GM21528 (cell line): ENCODE results near the gene SUN3.
"Not testable (repeated sequence)": the region's sequence is repeated elsewhere in the genome, so short reads cannot be mapped to it uniquely, and the experiment has no call there.

Experiments
- ATAC-seq: cut with Tn5 transposase; IDR thresholded peaks from one replicate; pipeline ENCODE4 v1.9.1; 2021; ENCODE audit warnings: mild to moderate bottlenecking, moderate library complexity; ENCODE audit not compliant: unreplicated experiment, low FRiP score

Gene SUN3

GRCh38 chr7:48033922-48034321 is 5.0 kb upstream of the SUN3 start:
- no peak for ATAC-seq

GRCh38 chr7:48031111-48031510 is 2.2 kb upstream of the SUN3 start:
- ATAC-seq, result no peak

- no peak for ATAC-seq
Observed at GRCh38 chr7:48025624-48026023, 3.3 kb downstream of the SUN3 start.

DNA sequence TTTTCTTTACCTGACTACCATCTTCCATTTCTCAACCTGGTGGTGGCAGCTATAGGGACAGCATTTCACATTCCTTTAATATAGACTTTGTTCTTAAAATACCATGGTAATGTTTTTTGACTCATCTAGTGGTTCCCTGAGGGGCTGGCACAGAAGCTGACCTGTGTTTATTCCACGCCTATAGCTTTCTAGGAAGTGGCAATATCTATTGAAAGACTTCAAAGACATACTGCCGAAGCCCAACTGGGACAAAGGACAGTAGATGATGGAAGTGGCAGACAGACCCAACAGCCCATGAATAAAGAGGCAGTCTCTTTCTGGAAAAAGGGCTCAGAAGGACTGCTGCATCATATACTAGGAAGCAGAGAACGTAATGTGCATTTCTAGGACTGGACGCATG is 11.2 kb downstream of the SUN3 start:
- ATAC-seq, result no peak

- no peak for ATAC-seq
Observed at GRCh38 chr7:48016641-48017040, 12.3 kb downstream of the SUN3 start.

GRCh38 chr7:48011951-48012350 is 17.0 kb downstream of the SUN3 start:
- no peak for ATAC-seq

DNA sequence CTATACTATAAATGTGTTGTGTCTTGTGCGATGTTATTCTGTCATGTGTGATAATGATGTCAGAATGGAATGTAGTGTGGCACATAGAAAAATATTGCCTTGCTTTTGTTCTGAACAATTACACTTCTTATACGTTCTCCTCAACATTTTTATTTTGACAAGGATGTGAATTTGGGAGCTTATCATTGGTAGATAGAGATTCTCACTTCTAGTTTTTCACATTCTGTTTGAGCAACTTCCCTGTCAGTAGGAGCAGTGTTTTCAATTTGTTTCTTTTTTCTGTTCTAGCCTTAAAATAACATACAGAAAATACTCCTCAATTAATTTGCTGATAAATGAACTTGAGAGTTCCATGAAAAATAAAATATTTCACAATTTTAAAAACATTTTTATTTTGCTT is 17.6 kb downstream of the SUN3 start:
- ATAC-seq, result no peak

- ATAC-seq, result no peak
Observed at GRCh38 chr7:48009954-48010353, 19.0 kb downstream of the SUN3 start.

GRCh38 chr7:48009257-48009656 is 19.6 kb downstream of the SUN3 start:
- no peak for ATAC-seq

GRCh38 chr7:48006866-48007265 is 22.0 kb downstream of the SUN3 start:
- no peak for ATAC-seq

DNA sequence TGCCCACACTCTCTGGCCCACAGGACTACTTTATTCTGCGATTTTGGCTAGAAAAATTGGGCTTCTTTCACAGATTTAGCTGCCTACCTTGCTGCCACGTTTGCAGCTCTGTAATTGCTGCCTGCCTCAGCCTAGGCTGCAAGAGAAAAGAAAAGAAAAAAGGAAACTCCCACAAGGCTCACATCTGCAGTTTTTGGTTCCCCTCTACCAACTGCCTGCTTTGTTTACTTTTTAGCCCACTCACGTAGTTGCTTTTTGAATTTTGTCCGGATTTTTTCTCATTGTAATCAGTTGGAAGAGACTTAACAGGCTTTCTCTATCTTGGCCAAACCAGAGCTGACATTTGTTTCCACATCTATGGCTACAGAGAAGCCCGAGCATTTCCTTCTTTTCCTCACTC is 24.3 kb downstream of the SUN3 start:
- ATAC-seq, result no peak

- no peak for ATAC-seq
Observed at GRCh38 chr7:48004032-48004431, 24.9 kb downstream of the SUN3 start.

DNA sequence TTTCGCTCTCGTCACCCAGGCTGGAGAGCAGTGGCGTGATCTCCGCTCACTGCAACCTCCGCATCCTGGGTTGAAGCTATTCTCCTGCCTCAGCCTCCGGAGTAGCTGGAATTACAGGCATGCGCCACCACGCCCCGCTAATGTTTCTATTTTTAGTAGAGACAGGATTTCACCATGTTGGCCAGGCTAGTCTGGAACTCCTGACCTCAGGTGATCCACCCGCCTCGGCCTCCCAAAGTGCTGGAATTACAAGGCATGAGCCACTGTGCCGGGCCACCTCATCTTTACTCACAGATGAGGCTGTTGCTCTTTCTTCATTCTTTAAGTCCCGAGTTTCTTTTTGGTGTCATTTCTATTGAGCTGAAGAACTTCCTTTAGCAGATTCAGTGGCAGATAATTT is 28.7 kb downstream of the SUN3 start:
- not testable (repeated sequence) for ATAC-seq

DNA sequence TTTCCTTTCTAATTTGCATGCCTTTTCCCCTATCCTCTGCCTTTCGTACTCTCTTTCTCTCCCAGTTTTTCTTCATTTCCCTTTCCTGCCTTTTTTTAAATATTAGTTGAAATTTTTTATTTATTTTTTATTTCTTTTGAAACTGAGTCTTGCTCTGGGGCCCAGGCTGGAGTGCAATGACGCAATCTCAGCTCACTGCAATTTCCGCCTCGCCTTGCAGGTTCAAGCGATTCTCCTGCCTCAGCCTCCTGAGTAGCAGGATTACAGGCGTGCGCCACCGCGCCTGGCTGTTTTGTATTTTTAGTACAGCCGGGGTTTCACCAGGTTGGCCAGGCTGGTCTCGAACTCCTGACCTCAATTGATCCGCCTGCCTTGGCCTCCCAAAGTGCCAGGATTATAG is 29.5 kb downstream of the SUN3 start:
- no peak for ATAC-seq

DNA sequence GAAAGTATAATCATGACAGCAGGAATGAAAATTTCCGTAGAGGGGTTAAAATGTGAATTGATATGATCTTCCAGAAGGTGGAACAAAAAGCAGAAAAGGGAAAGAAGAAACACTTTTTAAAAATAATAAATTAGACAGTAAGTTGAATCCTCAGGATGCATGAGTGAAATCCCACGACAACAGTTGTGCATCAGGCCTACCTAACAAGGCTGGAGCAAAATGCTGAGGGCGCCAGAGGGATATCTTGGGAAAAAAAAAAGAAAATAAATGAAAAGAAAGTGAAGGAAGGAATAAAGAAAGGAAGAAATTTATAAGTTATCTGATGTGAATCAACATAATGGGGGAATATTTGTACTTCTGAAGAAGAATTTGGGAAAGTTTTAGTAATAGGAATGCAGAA is 36.5 kb downstream of the SUN3 start:
- ATAC-seq, result no peak

- ATAC-seq, result peak; percentile 100
Observed at GRCh38 chr7:47991741-47992311, 37.1 kb downstream of the SUN3 start.

GRCh38 chr7:47991270-47991669 is 37.6 kb downstream of the SUN3 start:
- ATAC-seq, result no peak

GRCh38 chr7:47990592-47990991 is 38.3 kb downstream of the SUN3 start:
- no peak for ATAC-seq

- ATAC-seq, result not testable (repeated sequence)
Observed at GRCh38 chr7:47989607-47990400, 39.1 kb downstream of the SUN3 start.

GRCh38 chr7:47988496-47989386 is 40.2 kb downstream of the SUN3 start:
- no peak for ATAC-seq

DNA sequence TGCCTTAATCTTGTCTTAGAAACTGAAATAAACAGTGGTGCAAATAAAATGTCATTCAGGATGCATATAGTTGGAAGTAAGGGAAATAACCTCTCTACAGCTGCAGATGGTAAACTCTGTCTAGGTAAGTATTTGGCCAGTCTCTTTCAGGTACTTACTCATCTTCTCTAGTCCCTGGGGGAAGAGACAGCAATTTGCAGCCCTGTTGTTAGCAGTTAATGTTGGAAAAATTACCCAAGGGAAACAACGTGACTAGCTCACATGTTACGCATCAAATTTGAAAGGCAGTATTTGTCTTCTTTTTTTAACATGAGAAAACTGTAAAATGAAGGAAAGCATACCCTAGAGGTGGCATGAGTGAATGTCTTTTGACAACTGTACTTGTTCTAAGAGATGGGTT is 46.3 kb downstream of the SUN3 start:
- no peak for ATAC-seq
